SKM-1 treated with dmso at 0.1 percent for 144 hours (cell line): Measurements from ENCODE around the gene DUSP15.
A peak's percentile ranks its signal among the peaks of the same experiment; 100 is the strongest.

Source experiments
- DNase-seq: peaks from one replicate; lab custom pipeline; 2025; ENCODE audit not compliant: unreplicated experiment; lab: John Stamatoyannopoulos, UW

DUSP15 gene

DNA sequence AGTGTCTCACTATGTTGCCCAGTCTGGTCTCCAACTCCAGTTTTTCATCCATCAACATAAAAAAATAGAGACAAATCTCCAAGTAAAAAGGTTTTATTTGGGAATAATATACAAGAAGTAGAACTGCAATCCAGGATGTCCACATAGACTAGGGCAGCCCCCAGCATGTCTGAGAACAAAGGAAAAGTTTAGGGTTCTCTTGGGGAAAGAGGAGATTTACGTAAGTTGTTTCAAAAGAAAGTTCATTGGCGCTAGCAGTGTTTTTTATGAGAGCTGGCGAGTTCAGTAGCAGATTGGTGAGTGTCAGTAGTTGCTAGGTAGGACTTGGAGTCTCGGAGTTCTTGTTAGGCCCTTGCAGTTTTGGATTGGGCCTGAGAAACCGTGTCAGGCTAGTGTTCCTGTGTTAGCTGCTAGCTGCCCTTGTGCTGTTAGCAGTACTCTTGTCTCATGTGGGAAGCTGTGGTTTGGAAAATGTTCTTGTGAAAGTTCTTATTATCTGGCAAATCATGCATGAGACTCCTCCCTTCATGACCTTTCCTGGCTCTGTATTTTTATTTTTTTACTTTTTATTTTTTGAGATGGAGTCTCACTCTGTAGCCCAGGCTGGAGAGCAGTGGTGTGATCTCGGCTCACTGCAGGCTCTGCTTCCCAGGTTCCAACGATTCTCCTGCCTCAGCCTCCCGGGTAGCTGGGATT lies 24.8 kb upstream of the DUSP15 start:
- DNase-seq: peak; percentile 65

DNA sequence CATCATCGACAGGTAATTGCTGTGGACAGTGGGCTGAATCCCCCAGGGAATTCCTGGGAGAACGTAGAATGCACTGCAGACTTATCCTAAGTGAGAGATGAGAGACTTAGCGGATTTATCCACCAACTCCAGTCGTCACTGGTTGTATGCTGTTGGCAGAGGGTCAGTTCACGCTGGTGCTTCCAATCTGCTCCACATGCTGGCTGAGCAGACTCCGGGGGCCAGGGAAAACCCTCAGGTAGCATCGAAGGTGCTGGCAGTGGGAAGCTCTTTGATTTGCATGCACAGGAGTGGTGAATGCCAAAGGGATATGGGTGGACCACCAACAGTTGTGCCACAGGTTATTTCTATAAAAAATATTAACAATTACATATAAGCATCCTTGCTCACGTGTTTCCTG lies 20.3 kb upstream of the DUSP15 start:
- no peak for DNase-seq

DNA sequence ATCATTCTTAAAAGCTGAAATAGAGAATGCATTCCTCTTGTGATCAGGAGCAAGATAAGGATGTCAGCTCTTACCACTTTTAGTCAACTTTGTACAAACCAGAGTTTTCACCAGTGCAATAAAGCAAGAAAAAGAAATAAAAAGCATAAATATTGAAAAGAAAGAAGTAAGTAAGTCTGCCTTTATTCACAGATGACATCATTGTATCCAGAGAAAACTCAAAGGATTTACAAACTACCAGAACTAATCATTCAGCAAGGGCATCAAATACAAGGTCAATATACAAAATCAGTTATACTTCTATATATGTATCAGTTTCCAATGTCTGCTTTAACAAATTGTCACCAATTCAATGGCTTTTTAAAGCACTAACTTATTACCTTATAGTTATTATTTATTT lies 13.5 kb upstream of the DUSP15 start:
- no peak for DNase-seq

DNA sequence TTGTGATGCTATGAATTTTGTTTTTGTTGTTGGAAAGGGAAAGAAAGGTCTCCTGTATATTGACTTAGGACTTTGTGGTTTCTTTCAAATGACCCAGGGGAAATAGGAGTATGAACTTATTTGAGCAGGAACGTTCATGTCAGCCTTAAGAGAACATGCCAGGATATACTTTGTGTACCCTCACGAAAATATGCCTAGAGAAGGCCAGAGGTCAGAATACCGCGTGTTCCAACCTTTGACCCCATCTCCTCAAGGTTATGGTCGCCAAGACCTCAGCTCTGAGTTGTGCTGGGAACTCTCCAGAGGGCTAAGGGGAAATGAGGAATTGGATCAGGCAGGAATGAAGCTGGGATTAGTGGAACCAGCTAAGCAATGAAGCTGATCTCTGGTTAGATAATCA lies 11.6 kb upstream of the DUSP15 start:
- DNase-seq: no peak

DNA sequence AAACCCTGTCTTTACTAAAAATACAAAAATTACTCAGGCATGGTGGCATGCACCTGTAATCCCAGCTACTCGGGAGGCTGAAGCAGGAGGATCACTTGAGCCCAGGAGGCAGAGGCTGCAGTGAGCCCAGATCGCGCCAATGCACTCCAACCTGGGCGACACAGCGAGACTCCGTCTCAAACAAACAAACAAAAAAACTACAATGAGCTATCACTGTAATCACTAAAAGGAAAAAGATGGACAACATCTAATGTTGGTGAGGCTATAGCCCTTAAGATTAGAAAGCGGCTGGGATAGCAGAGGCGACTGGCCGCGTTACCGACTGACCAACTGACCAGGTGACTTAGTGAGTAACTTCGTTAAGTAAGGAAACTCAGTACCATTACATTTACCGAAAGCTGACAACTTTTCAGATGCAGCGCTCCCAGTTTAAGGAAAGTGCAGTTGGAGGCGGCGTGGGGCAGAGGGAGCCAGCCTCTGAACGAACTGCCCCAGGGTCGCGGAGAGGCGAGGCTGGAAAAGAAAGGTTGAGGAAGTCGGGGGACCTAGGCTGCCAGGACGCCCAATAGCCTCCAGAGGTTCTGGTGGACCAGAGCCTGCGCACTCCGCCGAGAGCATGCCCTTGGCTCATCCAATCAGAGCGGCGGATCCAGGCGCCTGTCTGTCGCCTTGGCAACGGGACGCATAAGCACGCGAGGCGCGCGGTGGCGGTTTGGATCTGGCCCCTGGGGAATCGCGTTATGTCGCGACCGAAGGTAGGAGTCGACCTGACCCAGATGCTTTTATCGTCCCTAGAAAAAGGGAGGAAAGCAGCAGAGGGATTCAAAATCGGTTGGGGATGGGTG lies 9.0 kb upstream of the DUSP15 start:
- DNase-seq: peak; percentile 79

DNA sequence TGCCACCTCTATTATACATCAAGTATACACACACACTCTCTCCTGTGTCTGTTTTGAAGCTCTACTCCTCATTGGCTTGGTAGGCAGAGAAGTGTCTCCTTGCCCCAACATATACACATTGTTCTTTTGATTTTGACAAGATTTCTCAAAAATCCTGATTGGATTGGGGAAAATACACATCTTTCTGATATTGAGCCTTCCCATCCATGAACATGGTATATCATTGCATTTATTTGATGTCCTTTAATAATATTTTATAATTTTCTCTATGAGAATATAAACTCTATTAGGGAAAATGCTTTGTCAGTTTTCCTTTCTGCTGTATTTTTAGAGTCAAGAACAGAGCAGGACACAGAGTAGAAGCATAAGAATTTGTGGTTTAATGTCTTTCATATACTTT lies 7.4 kb upstream of the DUSP15 start:
- no peak for DNase-seq

DNA sequence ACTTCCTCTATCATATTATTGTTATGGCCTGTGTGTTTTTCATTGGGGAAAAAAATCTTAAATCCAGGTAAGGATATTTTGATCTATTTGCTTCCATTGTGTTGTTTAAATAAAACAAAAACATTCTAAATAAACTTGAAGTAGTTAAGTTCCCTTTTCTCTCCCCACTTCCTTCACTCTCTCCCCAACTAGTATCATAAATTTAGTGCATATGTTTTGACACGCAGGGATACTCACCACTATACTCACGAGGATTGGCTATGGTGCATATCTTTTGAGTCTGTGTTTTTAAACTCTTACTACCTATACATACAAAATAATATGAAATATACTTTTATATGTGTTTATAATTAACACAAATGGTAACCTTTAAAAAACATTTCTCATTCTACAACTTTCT lies 5.3 kb upstream of the DUSP15 start:
- DNase-seq: no peak

DNA sequence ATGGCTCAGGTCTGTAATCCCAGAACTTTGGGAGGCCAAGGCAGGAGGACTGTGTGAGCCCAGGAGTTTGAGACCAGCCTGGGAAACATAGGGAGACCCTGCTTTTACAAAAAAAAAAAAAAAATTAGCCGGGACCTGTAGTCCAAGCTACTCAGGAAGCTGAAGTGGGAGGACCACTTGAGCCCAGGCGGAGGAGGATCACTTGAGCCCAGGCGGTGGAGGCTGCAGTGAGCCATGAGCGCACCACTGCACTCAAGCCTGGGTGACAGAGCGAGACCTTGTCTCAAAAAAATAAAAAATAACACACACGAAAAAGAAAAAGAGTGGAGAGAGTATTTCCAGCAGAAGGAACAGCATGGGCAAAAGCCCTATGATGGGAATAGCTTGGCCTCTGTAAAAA lies 2.1 kb upstream of the DUSP15 start:
- no peak for DNase-seq

DNA sequence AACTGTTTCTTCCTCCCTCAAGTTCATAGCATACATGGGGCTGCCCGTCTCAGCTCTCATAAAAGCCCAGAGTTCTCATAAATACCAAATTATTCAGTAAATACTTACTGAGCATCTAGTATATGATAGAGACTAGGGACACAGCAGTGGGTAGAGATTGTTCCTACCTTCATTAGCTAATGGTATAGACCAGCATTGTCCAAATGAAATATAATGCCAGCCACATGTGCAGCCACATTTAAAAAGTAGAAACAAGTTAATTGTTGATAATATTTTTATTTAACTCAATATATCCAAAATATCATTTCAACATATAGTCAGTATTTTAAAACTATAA lies 1.3 kb upstream of the DUSP15 start:
- DNase-seq: no peak

DNA sequence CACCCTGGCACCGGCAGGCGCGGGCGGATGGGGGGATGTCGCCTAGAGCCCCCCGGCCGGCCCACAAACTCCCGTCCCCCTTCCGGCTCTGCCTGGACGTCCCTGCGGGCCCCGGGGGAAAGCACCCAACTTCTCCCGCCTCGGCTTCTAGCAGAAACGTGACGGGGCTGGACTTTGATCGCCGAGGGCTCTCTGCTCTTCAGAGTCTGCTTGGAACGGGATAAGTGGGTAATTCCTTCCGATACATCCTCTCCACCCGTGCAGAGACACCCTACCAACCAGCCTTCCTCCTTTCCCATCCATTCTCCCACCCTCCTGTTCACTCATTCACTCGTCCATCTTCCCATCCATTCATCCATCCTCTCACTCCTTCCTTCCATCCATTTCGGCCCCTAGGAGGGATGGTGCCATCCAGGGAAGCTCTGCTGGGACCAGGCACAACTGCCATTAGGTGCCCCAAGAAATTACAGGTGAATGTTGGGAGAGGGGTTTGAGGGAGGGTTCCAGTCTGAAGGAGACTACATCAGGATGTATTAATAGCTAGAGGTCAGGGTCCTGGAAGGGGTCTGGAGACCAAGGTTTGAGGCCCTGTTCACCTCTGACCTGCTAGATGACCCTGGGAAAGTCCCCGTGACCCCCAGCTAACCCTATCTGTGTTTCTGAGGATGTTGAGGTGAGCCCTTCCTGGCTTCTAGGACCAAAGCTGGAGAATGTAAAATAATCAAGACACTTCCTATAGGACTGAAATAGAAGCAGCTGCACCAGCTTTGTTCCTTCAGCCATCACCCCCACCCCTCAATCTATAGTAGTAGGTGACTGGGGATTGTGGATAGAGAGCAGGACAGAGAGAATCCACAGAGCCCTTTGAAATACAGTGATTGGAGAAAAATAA lies 645 bp upstream of the DUSP15 start:
- DNase-seq: no peak

DNA sequence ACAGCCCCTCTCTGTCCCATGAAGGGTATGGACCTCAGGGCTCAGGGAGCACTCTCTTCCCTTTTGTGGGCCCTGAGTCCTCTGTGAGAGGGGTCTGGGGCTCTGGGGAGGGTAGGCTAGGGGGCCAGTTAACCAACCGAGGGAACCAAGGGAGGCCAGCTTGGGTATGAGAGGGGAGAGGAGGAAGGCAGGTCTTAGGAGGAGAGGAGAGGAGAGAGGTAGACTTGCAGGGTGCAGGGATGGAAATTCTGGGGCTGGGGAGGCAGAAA lies 720 bp downstream of the DUSP15 start:
- DNase-seq: no peak

DNA sequence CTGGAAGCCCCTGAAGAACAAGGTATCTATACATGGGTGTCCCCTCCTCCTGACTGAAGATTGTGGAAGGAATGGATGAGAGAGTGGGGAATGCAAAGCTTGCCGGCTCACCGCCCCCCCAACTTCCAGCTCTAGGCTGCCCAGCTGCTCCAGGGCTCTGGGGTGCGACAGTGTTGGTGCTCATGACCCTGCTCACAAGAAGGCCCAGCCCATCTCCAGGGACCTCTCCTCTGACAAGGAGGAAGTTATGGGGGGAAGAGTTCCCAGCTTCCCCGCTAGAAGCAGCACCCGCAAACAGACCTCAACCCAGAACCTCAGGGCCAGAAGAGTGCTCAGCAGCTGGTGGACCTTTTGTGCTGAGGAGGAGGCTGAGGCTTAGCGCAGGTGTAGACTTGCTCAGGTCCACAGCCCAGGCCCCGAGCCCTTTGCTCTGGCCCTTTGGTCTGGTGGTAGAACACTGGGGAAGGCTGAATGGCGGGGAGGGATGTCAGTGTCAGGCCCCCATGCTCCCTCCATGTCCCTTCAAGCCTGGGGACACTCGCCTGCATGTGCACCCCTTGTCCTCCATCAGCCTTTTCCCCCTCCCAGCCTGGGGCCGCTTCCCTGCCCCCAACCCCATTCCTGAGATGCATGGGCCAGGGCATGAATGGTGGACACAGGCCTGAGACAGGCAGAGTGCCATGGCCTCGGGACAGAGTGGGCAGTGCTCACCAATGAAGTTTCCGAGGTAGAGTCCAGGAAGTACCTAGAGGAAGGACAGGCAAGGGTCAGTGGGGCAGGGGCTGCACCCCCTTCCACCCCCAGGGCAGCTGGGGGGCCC lies 1.3 kb downstream of the DUSP15 start:
- no peak for DNase-seq

DNA sequence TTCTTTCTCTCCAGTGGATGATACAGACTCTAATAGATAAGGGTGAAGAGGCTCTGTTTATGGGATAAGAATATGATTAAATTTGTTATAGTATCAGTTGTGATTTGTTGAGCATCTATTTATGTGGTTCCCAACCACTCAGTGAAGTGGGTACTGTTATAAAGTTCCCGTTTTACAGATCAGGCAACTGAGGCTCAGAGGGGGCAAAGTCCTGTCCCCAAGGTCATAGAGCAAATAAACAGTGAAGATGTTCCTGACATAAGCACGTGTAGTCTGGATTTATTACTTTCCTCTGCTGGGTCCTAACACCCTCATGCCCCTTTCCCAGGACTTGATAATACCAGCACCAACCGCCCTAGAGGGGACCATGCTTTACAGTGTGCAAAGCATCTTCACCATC lies 4.1 kb downstream of the DUSP15 start:
- no peak for DNase-seq

DNA sequence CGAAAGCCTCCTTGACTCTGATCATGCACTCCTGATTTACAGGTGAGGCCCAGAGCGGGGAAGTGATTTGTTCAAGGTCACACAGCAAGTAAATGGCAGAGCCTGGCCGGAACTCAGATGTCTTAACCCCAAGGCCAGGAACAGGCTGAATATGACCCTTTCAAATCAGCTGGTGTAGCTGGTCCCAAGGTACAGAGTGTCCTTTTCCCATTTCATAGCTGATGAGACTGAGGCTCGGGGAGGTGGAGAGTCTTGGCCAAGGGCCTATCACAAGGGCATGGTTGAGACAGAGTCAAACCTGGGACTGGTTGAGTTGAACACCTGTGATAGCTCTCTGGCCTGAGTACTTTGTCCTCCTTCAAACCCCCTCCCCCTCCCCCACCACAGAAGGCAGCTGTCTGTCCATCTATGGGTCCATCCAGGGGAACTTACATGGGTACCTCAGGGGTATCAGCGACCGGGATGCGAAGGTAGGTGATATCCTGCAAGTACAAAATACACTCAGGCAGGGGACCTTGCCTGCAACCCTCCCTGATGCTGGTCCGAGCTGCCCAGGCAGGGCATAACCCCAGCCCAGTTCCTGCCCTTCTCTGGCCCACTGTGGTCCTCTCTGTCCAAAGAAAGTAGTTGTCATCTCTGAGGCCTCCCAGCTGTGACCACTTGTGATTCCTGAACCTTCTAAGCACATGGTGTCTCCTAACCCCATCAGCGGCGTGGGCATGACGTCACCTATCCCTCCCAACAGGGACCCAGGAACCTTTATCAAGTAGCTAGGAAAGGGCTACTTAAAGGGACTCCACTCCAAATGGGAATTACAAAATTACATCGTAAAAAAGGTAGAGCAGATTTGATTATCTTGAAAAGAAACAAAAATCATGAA lies 5.6 kb downstream of the DUSP15 start:
- DNase-seq: no peak

DNA sequence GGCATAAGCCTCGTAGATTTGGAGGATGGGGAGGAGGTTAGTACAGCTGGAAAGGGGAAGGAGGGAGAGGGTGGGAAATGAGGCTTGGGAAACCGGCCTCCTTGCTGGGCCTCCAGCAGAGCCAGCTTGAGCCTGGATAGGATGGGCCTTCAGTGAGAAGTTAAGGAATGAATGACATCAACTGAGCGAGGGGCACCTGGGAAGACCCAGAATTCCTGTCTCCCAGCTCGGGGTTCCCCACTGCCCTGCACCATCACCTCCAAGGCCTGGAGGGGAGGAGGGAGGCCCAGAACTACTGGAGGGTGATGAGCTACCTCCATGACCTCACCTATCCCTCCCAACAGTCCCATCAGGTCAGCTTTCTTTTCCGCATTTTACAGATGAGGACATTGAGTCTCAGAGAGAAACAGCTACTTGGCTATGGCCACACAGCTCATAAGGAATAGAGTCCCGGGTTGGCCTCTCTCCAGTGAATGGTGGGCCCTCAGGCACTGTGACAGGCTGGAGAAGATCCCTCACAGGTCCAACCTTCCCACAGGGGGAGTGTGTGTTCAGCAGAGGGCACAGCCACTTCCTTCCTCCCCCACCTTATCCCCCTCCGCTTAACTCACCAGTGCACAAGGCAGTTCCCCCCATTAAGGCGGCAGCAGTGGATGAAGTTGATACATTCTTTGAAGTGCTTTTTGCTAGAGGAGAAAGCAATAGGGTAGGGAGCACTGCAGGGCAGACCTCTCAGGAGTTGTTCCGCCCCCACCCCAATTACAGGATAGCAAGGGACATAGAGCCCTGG lies 6.8 kb downstream of the DUSP15 start:
- DNase-seq: no peak

DNA sequence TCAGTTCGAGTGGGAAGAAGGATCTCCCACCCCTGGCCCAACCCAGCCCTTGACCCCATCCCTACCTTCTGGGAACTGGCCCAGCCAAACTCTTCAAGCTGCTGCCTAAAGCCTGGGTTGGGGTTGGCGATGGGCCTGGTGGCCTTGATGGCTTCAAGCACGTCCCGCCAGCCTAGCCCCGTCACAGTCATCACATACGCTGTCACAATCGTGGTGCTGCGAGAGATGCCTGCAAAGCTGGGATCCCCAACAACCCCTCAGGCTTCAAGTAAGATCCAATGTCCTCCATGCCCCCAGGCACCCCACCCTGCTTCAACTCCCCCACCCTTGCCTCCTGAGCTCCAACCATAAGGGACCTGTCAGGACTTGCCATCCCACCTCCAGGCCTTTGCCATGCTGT lies 7.8 kb downstream of the DUSP15 start:
- no peak for DNase-seq

DNA sequence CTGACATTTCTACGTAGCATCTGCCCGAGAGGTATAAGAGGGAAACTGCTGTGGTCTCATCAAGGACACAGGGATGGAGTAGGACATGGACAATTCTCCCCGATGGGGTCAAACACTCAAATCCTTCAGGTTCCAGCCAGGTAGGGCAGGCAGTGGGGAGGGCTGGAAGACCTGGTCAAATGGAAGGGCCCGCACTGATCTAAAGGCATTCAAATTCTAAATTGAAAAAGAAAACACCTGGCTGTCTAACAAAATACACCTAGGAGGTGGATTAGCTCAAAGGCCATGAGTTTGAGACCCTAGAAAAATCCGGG lies 8.2 kb downstream of the DUSP15 start:
- DNase-seq: no peak

DNA sequence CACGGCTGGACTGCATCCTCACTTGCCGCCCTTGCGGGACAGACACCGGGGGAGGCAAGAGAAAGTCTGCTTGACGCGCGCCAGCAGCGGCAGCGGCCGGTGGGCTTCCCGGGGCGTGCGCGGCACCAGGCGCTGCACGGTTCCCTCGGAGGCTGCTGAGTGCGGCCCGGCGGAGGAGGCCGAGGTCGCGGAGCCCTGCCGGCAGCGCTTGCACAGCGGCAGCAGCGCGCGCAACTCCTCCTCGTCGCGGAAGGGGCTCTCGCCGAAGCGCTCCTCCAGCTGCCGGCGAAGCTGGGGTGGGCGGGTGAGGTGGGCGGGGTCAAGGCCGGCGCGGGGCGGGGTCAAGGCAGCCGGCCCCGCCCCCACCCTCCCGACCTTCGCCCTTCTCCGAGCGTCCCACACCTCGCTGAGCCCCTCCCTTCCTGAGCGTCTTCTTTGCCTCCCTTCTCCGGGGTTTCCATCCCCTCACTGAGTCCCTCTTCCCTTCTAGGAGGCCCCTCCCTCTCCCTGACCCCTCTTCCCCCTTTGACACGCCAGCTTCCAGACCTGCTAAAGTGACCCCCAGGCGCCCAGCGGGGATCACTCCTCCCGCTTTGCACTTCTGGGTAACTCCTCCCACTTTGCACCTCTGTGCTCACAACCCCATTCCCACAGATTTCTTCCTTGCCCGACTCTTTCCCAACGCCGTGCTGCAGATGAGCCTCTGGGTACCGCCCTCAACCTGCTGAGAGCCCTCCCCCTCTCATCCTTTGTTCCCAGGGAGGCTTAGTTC lies 8.8 kb downstream of the DUSP15 start:
- DNase-seq: no peak

DNA sequence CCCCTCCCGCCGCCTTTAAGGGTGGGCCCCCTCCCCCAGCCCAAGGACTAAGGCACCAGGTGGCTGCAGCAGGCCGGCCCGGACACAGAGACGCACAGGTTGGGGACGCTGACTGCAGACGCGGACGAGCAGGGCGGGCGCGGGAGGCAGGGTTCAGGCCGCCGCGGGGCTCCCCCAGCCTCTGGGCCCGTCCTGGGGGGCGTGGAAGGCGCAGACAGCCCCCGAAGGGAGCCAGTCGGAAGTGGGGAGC lies 9.3 kb downstream of the DUSP15 start:
- DNase-seq: no peak
